SK-N-MC (cell line): ENCODE data around the gene CHST3.

ENCODE experiments used
- DNase-seq: peaks from one replicate; pipeline ENCODE4 v3.0.0-alpha.2; 2011; ENCODE audit warnings: low read depth, low spot score
- H3K27ac ChIP-seq: fragments of 200-600 bp; sonication (generic); 2 replicates; pipeline ENCODE4 v1.5.1; 2016; ENCODE audit warnings: mixed run types
- H3K36me3 ChIP-seq: fragments of 200-600 bp; sonication (generic); 2 replicates; pipeline ENCODE4 v1.6.1; 2017; ENCODE audit warnings: antibody characterized with exemption, low read length, mixed read lengths; ENCODE audit not compliant: insufficient read depth
- H3K4me3 ChIP-seq: fragments of 200-600 bp; sonication (generic); 2 replicates; pipeline ENCODE4 v1.5.1; 2016
- H3K9ac ChIP-seq: fragments of 200-600 bp; sonication (generic); 2 replicates; pipeline ENCODE4 v1.8.0; 2017; ENCODE audit warnings: mixed run types, mixed read lengths; ENCODE audit not compliant: insufficient read length
- H3K9me3 ChIP-seq: fragments of 200-600 bp; sonication (generic); 2 replicates; pipeline ENCODE4 v1.6.1; 2017; ENCODE audit warnings: low read depth, mild to moderate bottlenecking, antibody characterized with exemption, low read length, moderate library complexity, mixed read lengths
- EZH2 ChIP-seq: fragments of 200-600 bp; sonication (generic); IDR thresholded peaks from one replicate; pipeline ENCODE4 v1.6.1; 2017; ENCODE audit warnings: antibody characterized with exemption
- FOXP2 ChIP-seq: optimal IDR thresholded peaks from 2 replicates; pipeline ENCODE3; 2011; ENCODE audit warnings: mild to moderate bottlenecking, moderate library complexity; ENCODE audit not compliant: insufficient read depth; ENCODE audit errors: extremely low read length, control extremely low read depth
- POLR2AphosphoS5 ChIP-seq: IDR thresholded peaks from 2 replicates; pipeline ENCODE4 v1.6.1; 2012; ENCODE audit warnings: mild to moderate bottlenecking, low read depth, low read length, borderline replicate concordance

CHST3 gene

GRCh38 chr10:72062382-72062781, 98.2 kb downstream of the CHST3 start:
- Histone ChIP-seq H3K9me3 (no peaks in the 10 kb centered on the region), H3K27ac (no peak overlapping the region), H3K9ac (no peak overlapping the region), H3K4me3 (no peak overlapping the region), H3K36me3 (no peaks in the 10 kb centered on the region)
- no peak for DNase-seq
- TF ChIP-seq FOXP2 (no peak), EZH2 (no peak), POLR2AphosphoS5 (no peak)
